Neuronal stem cell (in vitro differentiated cells): ENCODE data around the gene RPL38.

Source experiments
- DNase-seq: peaks from one replicate; pipeline ENCODE4 v3.0.0-alpha.2; 2013; ENCODE audit warnings: low spot score
- H2AFZ ChIP-seq: one replicate; pipeline ENCODE4 v1.6.1; 2013; ENCODE audit warnings: mild to moderate bottlenecking, low read length, inconsistent platforms
- H2AK5ac ChIP-seq: 2 replicates; pipeline ENCODE4 v1.6.1; 2013; ENCODE audit warnings: low read depth, mild to moderate bottlenecking, inconsistent platforms, low read length, moderate library complexity, mixed read lengths
- H2BK120ac ChIP-seq: 2 replicates; pipeline ENCODE4 v1.6.1; 2013; ENCODE audit warnings: low read depth, mild to moderate bottlenecking, inconsistent platforms, low read length, moderate library complexity, mixed read lengths
- H2BK12ac ChIP-seq: one replicate; pipeline ENCODE4 v1.6.1; 2013; ENCODE audit warnings: low read length, inconsistent platforms
- H2BK15ac ChIP-seq: 2 replicates; pipeline ENCODE4 v1.6.1; 2013; ENCODE audit warnings: mild to moderate bottlenecking, low read length, inconsistent platforms, mixed read lengths
- H2BK5ac ChIP-seq: one replicate; pipeline ENCODE4 v1.6.1; 2013; ENCODE audit warnings: inconsistent platforms, mild to moderate bottlenecking, low read length, moderate library complexity
- H3K14ac ChIP-seq: one replicate; pipeline ENCODE4 v1.6.1; 2013; ENCODE audit warnings: low read length, inconsistent platforms
- H3K18ac ChIP-seq: 2 replicates; pipeline ENCODE4 v1.6.1; 2013; ENCODE audit warnings: low read length, inconsistent platforms
- H3K23ac ChIP-seq: 2 replicates; pipeline ENCODE4 v1.6.1; 2013; ENCODE audit warnings: low read depth, mild to moderate bottlenecking, mixed read lengths, low read length, inconsistent platforms; ENCODE audit not compliant: poor library complexity
- H3K27ac ChIP-seq: replicated peaks from 3 replicates; pipeline ENCODE4 v1.5.1; 2013; ENCODE audit warnings: low read length, inconsistent platforms
- H3K27me3 ChIP-seq, 3 experiments: 2 replicates each; pipeline ENCODE4 v1.6.1; 2013; ENCODE audit warnings: low read length in 3 of 3, mild to moderate bottlenecking in 2 of 3, inconsistent platforms in 1 of 3, low read depth in 1 of 3, mixed read lengths in 1 of 3, moderate library complexity in 1 of 3; ENCODE audit not compliant: control insufficient read depth in 3 of 3, insufficient read depth in 3 of 3
- H3K36me3 ChIP-seq, 2 donors: replicated peaks in 1 of 2; 2 replicates each; pipeline ENCODE4 v1.6.1; 2013; ENCODE audit warnings: low read length in 2 of 2; ENCODE audit not compliant: control insufficient read depth in 2 of 2, insufficient read depth in 2 of 2
- H3K4ac ChIP-seq: 2 replicates; pipeline ENCODE4 v1.6.1; 2013; ENCODE audit warnings: inconsistent platforms, mild to moderate bottlenecking, low read length, moderate library complexity
- H3K4me1 ChIP-seq, 2 donors: 1 replicate in 1 of 2; 2 replicates in 1 of 2; pipeline ENCODE4 v1.6.1; 2013; ENCODE audit warnings: low read length in 2 of 2, low read depth in 1 of 2; ENCODE audit not compliant: control insufficient read depth in 2 of 2, insufficient read depth in 1 of 2
- H3K4me2 ChIP-seq: one replicate; pipeline ENCODE4 v1.6.1; 2013; ENCODE audit warnings: mild to moderate bottlenecking, low read length, inconsistent platforms; ENCODE audit not compliant: insufficient read depth, poor library complexity, severe bottlenecking
- H3K4me3 ChIP-seq, 2 donors: 2 replicates each; pipeline ENCODE4 v1.5.1; 2013; ENCODE audit warnings: low read length in 2 of 2, mild to moderate bottlenecking in 2 of 2, inconsistent platforms in 1 of 2, moderate library complexity in 1 of 2
- H3K79me1 ChIP-seq: one replicate; pipeline ENCODE4 v1.6.1; 2013; ENCODE audit warnings: low read depth, mild to moderate bottlenecking, inconsistent platforms, low read length, moderate library complexity
- H3K9ac ChIP-seq: one replicate; pipeline ENCODE4 v1.6.1; 2013; ENCODE audit warnings: mild to moderate bottlenecking, low read depth, low read length, inconsistent platforms; ENCODE audit not compliant: poor library complexity
- H3K9me3 ChIP-seq, 2 donors: replicated peaks in 1 of 2; 2 replicates each; pipeline versions ENCODE3 to v1.6.1; 2013; ENCODE audit warnings: low read length in 2 of 2, mild to moderate bottlenecking in 2 of 2, inconsistent platforms in 1 of 2, low read depth in 1 of 2, mixed read lengths in 1 of 2, moderate library complexity in 1 of 2; ENCODE audit not compliant: control insufficient read depth in 2 of 2, insufficient read depth in 1 of 2
- H4K8ac ChIP-seq: one replicate; pipeline ENCODE4 v1.6.1; 2013; ENCODE audit warnings: low read depth, mild to moderate bottlenecking, inconsistent platforms, low read length, moderate library complexity
- H4K91ac ChIP-seq: one replicate; pipeline ENCODE4 v1.6.1; 2013; ENCODE audit warnings: low read length, low read depth, mild to moderate bottlenecking, inconsistent platforms; ENCODE audit not compliant: poor library complexity
- WGBS, 2 donors: extraction: QIAGEN DNeasy Blood & Tissue Kit; methylation state at CpG; one replicate each; pipeline ENCODE4 v1.1.7; 2013; ENCODE audit warnings: missing lambda C conversion rate in 2 of 2, mixed read lengths in 1 of 2; ENCODE audit not compliant: insufficient read length in 2 of 2, insufficient replicate concordance in 1 of 2; ENCODE audit errors: extremely low coverage in 2 of 2; 5-methylcytosine and 5-hydroxymethylcytosine counted together

RPL38 gene

GRCh38 chr17:74183411-74183810 is 20.1 kb upstream of the RPL38 start:
- Histone ChIP-seq H3K9me3 (peaks cover 0 to 2% of the 10 kb centered on the region in 2 donors), H2AK5ac (no peak overlapping the region), H4K91ac (no peak overlapping the region), H2BK5ac (no peak overlapping the region), H3K9ac (no peak overlapping the region), H3K23ac (no peak overlapping the region), H4K8ac (no peak overlapping the region), H3K14ac (no peak overlapping the region), H3K18ac (no peak overlapping the region), H2BK12ac (no peak overlapping the region), H2BK120ac (no peak overlapping the region), H2BK15ac (no peak overlapping the region), H3K4ac (no peak overlapping the region), H2AFZ (no peak overlapping the region), H3K4me3 (no peak overlapping the region), H3K27me3 (peaks cover 0 to 42% (median 0%) of the 10 kb centered on the region in 3 experiments), H3K4me1 (peaks cover 0 to 24% of the 10 kb centered on the region in 2 donors), H3K4me2 (no peak overlapping the region), H3K79me1 (no peaks in the 10 kb centered on the region), H3K27ac (no peak overlapping the region), H3K36me3 (no peaks in the 10 kb centered on the region)
- WGBS, 2 donors, result no CpG with 5 or more reads among the region's 9 CpGs
- no peak for DNase-seq

- H3K27ac ChIP-seq, result no peak overlapping the region
Measured at GRCh38 chr17:74185571-74186185, 17.8 kb upstream of the RPL38 start.

GRCh38 chr17:74186498-74186897 is 17.0 kb upstream of the RPL38 start:
- no peak overlapping the region for H3K4me2 ChIP-seq
- peak overlapping the region; percentile 91 for H3K14ac ChIP-seq
- no peak overlapping the region for H2BK5ac ChIP-seq
- H2AFZ ChIP-seq, result no peak overlapping the region
- H3K36me3 ChIP-seq, result no peaks in the 10 kb centered on the region
- H2BK12ac ChIP-seq, result no peak overlapping the region
- H3K27me3 ChIP-seq, result peaks cover 0 to 14% (median 2%) of the 10 kb centered on the region in 3 experiments
- WGBS, 2 donors, result no CpG with 5 or more reads among the region's 20 CpGs
- no peaks in the 10 kb centered on the region for H3K79me1 ChIP-seq
- H3K4me3 ChIP-seq, result peak overlapping the region in 1 of 2 donors; percentile 64
- DNase-seq, result no peak
- H3K23ac ChIP-seq, result peak overlapping the region; percentile 99
- H3K4me1 ChIP-seq, result peaks cover 0 to 17% of the 10 kb centered on the region in 2 donors
- no peak overlapping the region for H2BK120ac ChIP-seq
- no peak overlapping the region for H3K18ac ChIP-seq
- no peak overlapping the region for H4K8ac ChIP-seq
- H3K27ac ChIP-seq, result no peak overlapping the region
- H2AK5ac ChIP-seq, result no peak overlapping the region
- no peak overlapping the region for H4K91ac ChIP-seq
- H3K9ac ChIP-seq, result peak overlapping the region; percentile 61
- H3K9me3 ChIP-seq, result peaks cover 0 to 5% of the 10 kb centered on the region in 2 donors
- H2BK15ac ChIP-seq, result no peak overlapping the region
- H3K4ac ChIP-seq, result no peak overlapping the region

More at GRCh38 chr17:74185571-74186185, 17.8 kb upstream of the RPL38 start:
- no peaks in the 10 kb centered on the region for H3K79me1 ChIP-seq
- H3K4me3 ChIP-seq, result no peak overlapping the region
- no peak for DNase-seq
- H2BK120ac ChIP-seq, result no peak overlapping the region
- no peak overlapping the region for H2AK5ac ChIP-seq
- no peak overlapping the region for H3K9ac ChIP-seq
- no peak overlapping the region for H4K91ac ChIP-seq
- no peak overlapping the region for H2BK12ac ChIP-seq
- H3K36me3 ChIP-seq, result no peaks in the 10 kb centered on the region
- H2BK15ac ChIP-seq, result no peak overlapping the region
- H3K9me3 ChIP-seq, result peaks cover 0 to 5% of the 10 kb centered on the region in 2 donors
- no peak overlapping the region for H3K4me2 ChIP-seq
- H3K4ac ChIP-seq, result no peak overlapping the region
- H3K18ac ChIP-seq, result no peak overlapping the region
- WGBS, 2 donors, result no CpG with 5 or more reads among the region's 9 CpGs
- H4K8ac ChIP-seq, result no peak overlapping the region
- H3K4me1 ChIP-seq, result peaks cover 0 to 20% of the 10 kb centered on the region in 2 donors
- peaks cover 0 to 20% (median 2%) of the 10 kb centered on the region in 3 experiments for H3K27me3 ChIP-seq
- H2AFZ ChIP-seq, result no peak overlapping the region
- H3K23ac ChIP-seq, result no peak overlapping the region
- H2BK5ac ChIP-seq, result no peak overlapping the region
- H3K14ac ChIP-seq, result no peak overlapping the region

GRCh38 chr17:74187761-74188160 is 15.7 kb upstream of the RPL38 start:
- no peak overlapping the region for H3K4me2 ChIP-seq
- H3K36me3 ChIP-seq, result no peaks in the 10 kb centered on the region
- H3K4me1 ChIP-seq, result peaks cover 0 to 13% of the 10 kb centered on the region in 2 donors
- DNase-seq, result no peak
- no peak overlapping the region for H3K9ac ChIP-seq
- no peak overlapping the region for H2AFZ ChIP-seq
- no peak overlapping the region for H4K91ac ChIP-seq
- H3K18ac ChIP-seq, result no peak overlapping the region
- H3K27me3 ChIP-seq, result peaks cover 0 to 5% (median 2%) of the 10 kb centered on the region in 3 experiments
- no peak overlapping the region for H3K4me3 ChIP-seq
- H2BK5ac ChIP-seq, result no peak overlapping the region
- no peak overlapping the region for H3K23ac ChIP-seq
- H2BK12ac ChIP-seq, result no peak overlapping the region
- H3K79me1 ChIP-seq, result no peaks in the 10 kb centered on the region
- no CpG with 5 or more reads among the region's 11 CpGs for WGBS, 2 donors
- no peak overlapping the region for H2AK5ac ChIP-seq
- no peak overlapping the region for H3K27ac ChIP-seq
- H2BK15ac ChIP-seq, result no peak overlapping the region
- H3K4ac ChIP-seq, result no peak overlapping the region
- H2BK120ac ChIP-seq, result no peak overlapping the region
- H3K14ac ChIP-seq, result no peak overlapping the region
- H4K8ac ChIP-seq, result no peak overlapping the region
- H3K9me3 ChIP-seq, result peaks cover 0 to 5% of the 10 kb centered on the region in 2 donors
